ENCODE data around the gene GRIK4.

DNA sequence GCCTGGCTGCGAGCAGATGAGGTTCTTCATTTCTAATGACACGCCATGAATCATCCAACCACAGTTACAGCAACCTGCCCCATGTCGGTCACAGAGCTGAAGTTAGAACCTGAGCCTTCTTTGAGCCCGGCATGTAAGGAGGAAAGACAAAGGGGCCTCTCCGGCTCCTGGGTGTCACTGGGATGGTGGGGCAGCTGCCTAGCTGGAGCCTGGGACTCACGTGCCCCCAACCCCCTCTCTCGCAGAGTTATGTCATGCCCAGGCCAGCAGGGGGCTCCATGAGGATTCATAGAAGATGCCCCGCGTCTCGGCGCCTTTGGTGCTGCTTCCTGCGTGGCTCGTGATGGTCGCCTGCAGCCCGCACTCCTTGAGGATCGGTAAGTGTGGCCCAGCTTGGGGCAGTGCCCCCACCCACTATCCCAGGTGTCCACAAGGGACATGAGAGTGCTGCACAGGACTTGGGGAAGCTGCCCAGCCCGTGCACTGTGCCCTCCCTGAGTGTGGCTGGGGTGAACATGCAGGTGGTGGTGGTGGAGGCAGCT, 148.5 kb downstream of the GRIK4 start:
- TF ChIP-seq GATA3 (IDR thresholded peaks at IDR 0.05; ENCODE audit: low read depth, low read length) (no peak), GATA2 (IDR thresholded peaks at IDR 0.05; ENCODE audit: low read depth, low read length) (no peak)
